Endothelial cell of umbilical vein (primary cell): ENCODE measurements around the gene NPSR1.

Experiments
- CTCF ChIP-seq, 2 donors: IDR thresholded peaks; 1 replicate in 1 of 2; 2 replicates in 1 of 2; pipeline ENCODE4 v1.5.1; 2011; ENCODE audit warnings: low read length in 2 of 2, mild to moderate bottlenecking in 2 of 2, moderate library complexity in 2 of 2, control low read depth in 1 of 2, inconsistent platforms in 1 of 2, low read depth in 1 of 2; ENCODE audit not compliant: insufficient read depth in 1 of 2; ENCODE audit errors: extremely low read depth in 1 of 2
- EZH2 ChIP-seq: IDR thresholded peaks from 2 replicates; pipeline ENCODE4 v1.6.1; 2012; ENCODE audit warnings: borderline replicate concordance, low read depth, mild to moderate bottlenecking, moderate library complexity, low read length, inconsistent platforms; ENCODE audit not compliant: severe bottlenecking
- JUN ChIP-seq: IDR thresholded peaks from 2 replicates; pipeline ENCODE4 v1.6.1; 2011; ENCODE audit warnings: borderline replicate concordance, low read depth; ENCODE audit not compliant: insufficient read length, insufficient read depth
- MAX ChIP-seq: IDR thresholded peaks from 2 replicates; pipeline ENCODE4 v1.6.1; 2011; ENCODE audit not compliant: insufficient read depth, insufficient read length
- MYC ChIP-seq: IDR thresholded peaks from one replicate; pipeline ENCODE4 v1.6.1; 2011; ENCODE audit warnings: mild to moderate bottlenecking, low read depth, low read length
- POLR2A ChIP-seq: IDR thresholded peaks from 2 replicates; pipeline ENCODE4 v1.6.1; 2012; ENCODE audit warnings: low read depth, mild to moderate bottlenecking, control low read depth, low read length
- POLR2AphosphoS5 ChIP-seq: IDR thresholded peaks from 2 replicates; pipeline ENCODE4 v1.6.1; 2012; ENCODE audit warnings: low read depth, mild to moderate bottlenecking, control low read depth, low read length, moderate library complexity; ENCODE audit not compliant: insufficient read depth

GRCh38 chr7:34622771-34623250 is 35.2 kb upstream of the NPSR1 start:
- TF ChIP-seq CTCF (IDR thresholded peaks at IDR 0.05; ENCODE audit: extremely low read depth in 1 of 2, insufficient read depth in 1 of 2, low read depth in 1 of 2, low read length in 2 of 2) (no peak), POLR2AphosphoS5 (no peak), JUN (no peak), MAX (no peak), POLR2A (no peak), MYC (no peak), EZH2 (no peak)
